SK-N-SH (cell line): Measurements from ENCODE around the gene P2RY10. TPM values are rescaled to one million over a fixed set of nuclear protein-coding genes. Genes with fewer than 3 reads are reported as not detected.
"Not testable (repeated sequence)": the region's sequence is repeated elsewhere in the genome, so short reads cannot be mapped to it uniquely, and the experiment has no call there.

Experiments
- CTCF ChIA-PET: fragments of 300-600, 350-600 bp; formaldehyde crosslinking; extraction: SDS; loops from one replicate; lab custom pipeline; 2021; lab: Yijun Ruan, JAX
- POLR2A ChIA-PET: fragments of 350-600 bp; sonication (Branson Sonifier 250); formaldehyde crosslinking; extraction: SDS; loops from one replicate; lab custom pipeline; 2020; ENCODE audit warnings: antibody characterized with exemption, inconsistent platforms; lab: Yijun Ruan, JAX
- DNase-seq: peaks from one replicate; pipeline ENCODE4 v3.0.0; 2012
- H2AFZ ChIP-seq: fragments of 200-600 bp; sonication (generic); 2 replicates; pipeline ENCODE4 v1.8.1; 2016; ENCODE audit warnings: antibody characterized with exemption, mild to moderate bottlenecking, low read depth
- H3F3A ChIP-seq: fragments of 200-600 bp; sonication (generic); replicated peaks from 2 replicates; pipeline ENCODE3; 2016; ENCODE audit warnings: antibody characterized with exemption, mild to moderate bottlenecking; ENCODE audit not compliant: insufficient read depth
- H3K27ac ChIP-seq, 2 experiments: fragments of 200-500 bp in 1 of 2; fragments of 200-600 bp in 1 of 2; sonication (Bioruptor generic) in 1 of 2; sonication (generic), shearing (Covaris generic) in 1 of 2; 2 replicates each; pipeline versions ENCODE4 v1.5.1 to v1.6.1; 2014 to 2016; ENCODE audit warnings: low read depth in 2 of 2, inconsistent platforms in 1 of 2, low read length in 1 of 2, mild to moderate bottlenecking in 1 of 2, mixed read lengths in 1 of 2
- H3K27me3 ChIP-seq: fragments of 200-600 bp; sonication (generic), shearing (Covaris generic); 2 replicates; pipeline ENCODE4 v1.6.1; 2016; ENCODE audit warnings: mixed run types; ENCODE audit not compliant: insufficient read depth
- H3K36me3 ChIP-seq, 2 experiments: fragments of 200-500 bp in 1 of 2; fragments of 200-600 bp in 1 of 2; sonication (Bioruptor generic) in 1 of 2; sonication (generic) in 1 of 2; replicated peaks in 1 of 2; 2 replicates each; pipeline versions ENCODE3 to v1.5.1; 2014 to 2016; ENCODE audit warnings: low read length in 1 of 2, mild to moderate bottlenecking in 1 of 2; ENCODE audit not compliant: insufficient read depth in 2 of 2, control insufficient read depth in 1 of 2
- H3K4me1 ChIP-seq, 2 experiments: fragments of 200-500 bp in 1 of 2; fragments of 200-600 bp in 1 of 2; sonication (Bioruptor generic) in 1 of 2; sonication (generic), shearing (Covaris generic) in 1 of 2; 2 replicates each; pipeline versions ENCODE4 v1.5.1 to v1.6.1; 2014 to 2016; ENCODE audit warnings: low read depth in 1 of 2, low read length in 1 of 2, mixed run types in 1 of 2; ENCODE audit not compliant: insufficient read depth in 2 of 2, control insufficient read depth in 1 of 2
- H3K4me2 ChIP-seq: fragments of 200-600 bp; sonication (generic), shearing (Covaris generic); 2 replicates; pipeline ENCODE4 v1.6.1; 2017; ENCODE audit warnings: mixed run types
- H3K4me3 ChIP-seq, 2 experiments: fragments of 200-500 bp in 1 of 2; fragments of 200-600 bp in 1 of 2; sonication (Bioruptor generic) in 1 of 2; sonication (generic), shearing (Covaris generic) in 1 of 2; 2 replicates each; pipeline versions ENCODE4 v1.5.1 to v1.8.1; 2014 to 2016; ENCODE audit warnings: low read depth in 2 of 2, inconsistent platforms in 1 of 2, low read length in 1 of 2, mild to moderate bottlenecking in 1 of 2, mixed read lengths in 1 of 2, moderate library complexity in 1 of 2
- H3K79me2 ChIP-seq: fragments of 200-600 bp; sonication (generic); 2 replicates; pipeline ENCODE4 v1.8.1; 2017; ENCODE audit warnings: mild to moderate bottlenecking; ENCODE audit not compliant: insufficient read depth
- H3K9ac ChIP-seq: fragments of 200-600 bp; sonication (generic); 2 replicates; pipeline ENCODE4 v1.6.1; 2017; ENCODE audit warnings: mixed run types
- H3K9me2 ChIP-seq: fragments of 200-600 bp; sonication (generic); 2 replicates; pipeline ENCODE4 v1.6.1; 2017; ENCODE audit warnings: mixed run types
- H3K9me3 ChIP-seq: fragments of 200-600 bp; sonication (generic); 2 replicates; pipeline ENCODE4 v1.6.1; 2017; ENCODE audit warnings: mixed run types, mild to moderate bottlenecking, moderate library complexity
- H4K20me1 ChIP-seq: fragments of 200-600 bp; sonication (generic); 2 replicates; pipeline ENCODE4 v1.6.1; 2017; ENCODE audit warnings: mild to moderate bottlenecking, mixed run types; ENCODE audit not compliant: insufficient read depth
- WGBS: methylation state at CpG from one replicate; pipeline ENCODE4 v1.1.6; 2017; ENCODE audit warnings: low lambda C conversion rate; 5-methylcytosine and 5-hydroxymethylcytosine counted together
- polyA plus RNA-seq, 3 experiments: library from polyadenylated mRNA; depleted of rRNA; stranded (reverse); fragments of >200 nt; gene quantifications; 2 replicates each; pipeline ENCODE4 v1.2.3, GENCODE V29; 2012

The P2RY10 gene
- polyA plus RNA-seq, 1 of the 3 experiments (the other 2 are of a cell fraction): not detected

DNA sequence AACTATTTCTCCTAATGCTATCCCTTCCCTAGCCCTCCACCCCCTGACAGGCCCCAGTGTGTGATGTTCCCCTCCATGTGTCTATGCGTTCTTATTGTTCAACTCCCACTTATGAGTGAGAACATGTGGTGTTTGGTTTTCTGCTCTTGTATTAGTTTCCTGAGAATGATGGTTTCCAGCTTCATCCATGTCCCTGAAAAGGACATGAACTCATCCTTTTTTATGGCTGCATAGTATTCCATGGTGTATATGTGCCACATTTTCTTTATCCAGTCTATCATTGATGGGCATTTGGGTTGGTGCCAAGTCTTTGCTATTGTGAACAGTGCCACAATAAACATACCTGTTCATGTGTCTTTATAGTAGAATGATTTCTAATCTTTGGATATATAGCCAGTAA, 62.3 kb downstream of the P2RY10 start:
- CTCF ChIA-PET, H3K27ac ChIP-seq, DNase-seq, H3K9me3 ChIP-seq, H3K4me3 ChIP-seq, POLR2A ChIA-PET, H3K27me3 ChIP-seq, H4K20me1 ChIP-seq, H3K4me2 ChIP-seq, H2AFZ ChIP-seq, H3K9ac ChIP-seq, H3K36me3 ChIP-seq, H3F3A ChIP-seq, H3K79me2 ChIP-seq, H3K4me1 ChIP-seq, H3K9me2 ChIP-seq: not testable (repeated sequence)
- WGBS: 0% methylated on average over 1 of the region's 1 CpG

Other genes starting within 250 kb of the P2RY10 start
- not detected in 2 replicates for gene LPAR4, start 197.7 kb upstream of the P2RY10 start, polyA plus RNA-seq (2012; rRNA removed)
- not detected in 2 replicates for gene GPR174, start 199.3 kb downstream of the P2RY10 start, polyA plus RNA-seq (2012; rRNA removed)